ENCODE data around the gene RAD51AP1. TPM values are rescaled to one million over a fixed set of nuclear protein-coding genes. Genes with fewer than 3 reads are reported as not detected.
"Not testable (repeated sequence)": the region's sequence is repeated elsewhere in the genome, so short reads cannot be mapped to it uniquely, and the experiment has no call there.

The RAD51AP1 gene
- 10 to 100 TPM; 69.5 to 76.5 TPM for total RNA-seq

GRCh38 chr12:4538207-4539160, at the start of gene RAD51AP1:
Gene RAD51AP1 (plus strand): TSS chr12:4538890. CDS start chr12:4538940, 50 bp downstream.
- Mint-ChIP-seq H3K4me1 (ENCODE audit: low read depth) (peaks cover 25% of the 10 kb centered on the region), H3K36me3 (ENCODE audit: low read depth) (peaks cover 13% of the 10 kb centered on the region), H3K4me3 (peak within 1 kb of the TSS; percentile 97), H3K27me3 (ENCODE audit: low read depth) (no peaks in the 10 kb centered on the region), H3K9me3 (no peaks in the 10 kb centered on the region), H3K27ac (peak within 1 kb of the TSS; percentile 98)
- CTCF ChIA-PET: interaction anchor here (0.6 kb wide), 1 partner anchor 185 kb away, joined by 8 read pairs; no protein-coding TSS in a partner anchor
- intact Hi-C loops (cut with micrococcal nuclease): loop anchor here (1.0 kb wide), 5 partner anchors 32 to 665 kb away; partner anchors contain the start of genes AKAP3, NDUFA9, PARP11 and TIGAR
- peak; percentile 97 for DNase-seq

GRCh38 chr12:4489556-4489955, 49.1 kb upstream of the RAD51AP1 start:
- H3K4me1 Mint-ChIP-seq (ENCODE audit: low read depth): peaks cover 17% of the 10 kb centered on the region
- intact Hi-C loops (cut with micrococcal nuclease): no loop called here
- H3K4me3 Mint-ChIP-seq: no peak overlapping the region
- DNase-seq: no peak
- H3K9me3 Mint-ChIP-seq: no peaks in the 10 kb centered on the region
- H3K36me3 Mint-ChIP-seq (ENCODE audit: low read depth): peaks cover 11% of the 10 kb centered on the region
- no peak overlapping the region for H3K27ac Mint-ChIP-seq
- H3K27me3 Mint-ChIP-seq (ENCODE audit: low read depth): no peaks in the 10 kb centered on the region
- CTCF ChIA-PET: no interaction called here

- H3K9me3 Mint-ChIP-seq: no peaks in the 10 kb centered on the region
- DNase-seq: no peak
- H3K4me3 Mint-ChIP-seq: no peak overlapping the region
- peaks cover 11% of the 10 kb centered on the region for H3K36me3 Mint-ChIP-seq (ENCODE audit: low read depth)
- H3K4me1 Mint-ChIP-seq (ENCODE audit: low read depth): peaks cover 17% of the 10 kb centered on the region
- CTCF ChIA-PET: no interaction called here
- no peaks in the 10 kb centered on the region for H3K27me3 Mint-ChIP-seq (ENCODE audit: low read depth)
- H3K27ac Mint-ChIP-seq: no peak overlapping the region
- intact Hi-C loops (cut with micrococcal nuclease): no loop called here
These were observed 47.7 kb upstream of the RAD51AP1 start for GRCh38 chr12:4490973-4491372.

- Mint-ChIP-seq H3K27me3 (ENCODE audit: low read depth) (no peaks in the 10 kb centered on the region), H3K9me3 (no peaks in the 10 kb centered on the region), H3K4me1 (ENCODE audit: low read depth) (peaks cover 14% of the 10 kb centered on the region), H3K27ac (no peak overlapping the region), H3K4me3 (no peak overlapping the region), H3K36me3 (ENCODE audit: low read depth) (peaks cover 19% of the 10 kb centered on the region)
- DNase-seq: no peak
- intact Hi-C loops (cut with micrococcal nuclease): loop anchor here (1.0 kb wide), 2 partner anchors 9 to 10 kb away; no protein-coding TSS in a partner anchor
- CTCF ChIA-PET: interaction anchor here (1.5 kb wide), 1 partner anchor 75 kb away, joined by 7 read pairs; no protein-coding TSS in a partner anchor
These were observed 42.4 kb upstream of the RAD51AP1 start for GRCh38 chr12:4496145-4496838.

- intact Hi-C loops (cut with micrococcal nuclease): no loop called here
- Mint-ChIP-seq H3K9me3 (no peaks in the 10 kb centered on the region), H3K36me3 (ENCODE audit: low read depth) (peaks cover 29% of the 10 kb centered on the region), H3K27me3 (ENCODE audit: low read depth) (no peaks in the 10 kb centered on the region), H3K4me3 (no peak overlapping the region), H3K27ac (no peak overlapping the region), H3K4me1 (ENCODE audit: low read depth) (peaks cover 14% of the 10 kb centered on the region)
- CTCF ChIA-PET: no interaction called here
- DNase-seq: no peak
These were observed 39.5 kb upstream of the RAD51AP1 start for GRCh38 chr12:4499186-4499585.

- intact Hi-C loops (cut with micrococcal nuclease): loop anchor here (5.0 kb wide), 2 partner anchors 233 to 388 kb away; partner anchors contain the start of gene CCND2
- CTCF ChIA-PET: no interaction called here
- Mint-ChIP-seq H3K36me3 (ENCODE audit: low read depth) (peaks cover 23% of the 10 kb centered on the region), H3K9me3 (no peaks in the 10 kb centered on the region), H3K4me1 (ENCODE audit: low read depth) (peaks cover 26% of the 10 kb centered on the region), H3K27ac (no peak overlapping the region), H3K4me3 (no peak overlapping the region), H3K27me3 (ENCODE audit: low read depth) (no peaks in the 10 kb centered on the region)
- DNase-seq: no peak
These were observed 33.2 kb upstream of the RAD51AP1 start for GRCh38 chr12:4505376-4505986.

- intact Hi-C loops (cut with micrococcal nuclease): loop anchor here (1.0 to 5.0 kb wide), 9 partner anchors 10 to 636 kb away; partner anchors contain the start of genes CCND2, RAD51AP1 and TIGAR
- no peaks in the 10 kb centered on the region for H3K27me3 Mint-ChIP-seq (ENCODE audit: low read depth)
- CTCF ChIA-PET: interaction anchor here (1.0 kb wide), 1 partner anchor 24 kb away, joined by 5 read pairs; no protein-coding TSS in a partner anchor
- peaks cover 26% of the 10 kb centered on the region for H3K4me1 Mint-ChIP-seq (ENCODE audit: low read depth)
- H3K9me3 Mint-ChIP-seq: no peaks in the 10 kb centered on the region
- no peak for DNase-seq
- peak overlapping the region; percentile 53 for H3K27ac Mint-ChIP-seq
- H3K36me3 Mint-ChIP-seq (ENCODE audit: low read depth): peaks cover 20% of the 10 kb centered on the region
- no peak overlapping the region for H3K4me3 Mint-ChIP-seq
These were observed 32.3 kb upstream of the RAD51AP1 start for GRCh38 chr12:4506430-4506829.

- Mint-ChIP-seq H3K4me1 (ENCODE audit: low read depth) (peaks cover 26% of the 10 kb centered on the region), H3K27ac (peak overlapping the region; percentile 63), H3K27me3 (ENCODE audit: low read depth) (no peaks in the 10 kb centered on the region), H3K4me3 (peak overlapping the region; percentile 1), H3K36me3 (ENCODE audit: low read depth) (peaks cover 17% of the 10 kb centered on the region), H3K9me3 (no peaks in the 10 kb centered on the region)
- intact Hi-C loops (cut with micrococcal nuclease): loop anchor here (1.0 to 5.0 kb wide), 9 partner anchors 11 to 636 kb away; partner anchors contain the start of genes CCND2, RAD51AP1 and TIGAR
- CTCF ChIA-PET: interaction anchor here (1.0 to 1.4 kb wide), 2 partner anchors 20 to 24 kb away, joined by 4 to 5 read pairs; no protein-coding TSS in a partner anchor
- DNase-seq: peak; percentile 32
These were observed 31.8 kb upstream of the RAD51AP1 start for GRCh38 chr12:4506870-4507269.

- not testable (repeated sequence) for H3K9me3 Mint-ChIP-seq; H3K4me3 Mint-ChIP-seq; H3K27me3 Mint-ChIP-seq (ENCODE audit: low read depth); DNase-seq
- CTCF ChIA-PET: interaction anchor here (0.6 to 0.7 kb wide), 2 partner anchors 9 to 86 kb away, joined by 4 read pairs; no protein-coding TSS in a partner anchor
- intact Hi-C loops (cut with micrococcal nuclease): loop anchor here (5.0 kb wide), 2 partner anchors 236 to 391 kb away; partner anchors contain the start of gene CCND2
- peaks cover 26% of the 10 kb centered on the region for H3K4me1 Mint-ChIP-seq (ENCODE audit: low read depth)
- H3K36me3 Mint-ChIP-seq (ENCODE audit: low read depth): peaks cover 16% of the 10 kb centered on the region
- H3K27ac Mint-ChIP-seq: peak overlapping the region; percentile 41
These were observed 30.2 kb upstream of the RAD51AP1 start for GRCh38 chr12:4508503-4508902.

- not testable (repeated sequence) for H3K9me3 Mint-ChIP-seq; H3K27me3 Mint-ChIP-seq (ENCODE audit: low read depth); H3K4me3 Mint-ChIP-seq; H3K27ac Mint-ChIP-seq; DNase-seq; H3K36me3 Mint-ChIP-seq (ENCODE audit: low read depth)
- H3K4me1 Mint-ChIP-seq (ENCODE audit: low read depth): peaks cover 26% of the 10 kb centered on the region
- intact Hi-C loops (cut with micrococcal nuclease): loop anchor here (5.0 kb wide), 2 partner anchors 237 to 392 kb away; partner anchors contain the start of gene CCND2
- CTCF ChIA-PET: interaction anchor here (0.6 to 0.7 kb wide), 2 partner anchors 9 to 86 kb away, joined by 4 read pairs; no protein-coding TSS in a partner anchor
These were observed 29.4 kb upstream of the RAD51AP1 start for GRCh38 chr12:4509269-4509668.

- Mint-ChIP-seq H3K9me3 (no peaks in the 10 kb centered on the region), H3K27ac (no peak overlapping the region), H3K4me3 (no peak overlapping the region), H3K36me3 (ENCODE audit: low read depth) (peaks cover 14% of the 10 kb centered on the region), H3K27me3 (ENCODE audit: low read depth) (no peaks in the 10 kb centered on the region), H3K4me1 (ENCODE audit: low read depth) (no peaks in the 10 kb centered on the region)
- no peak for DNase-seq
- intact Hi-C loops (cut with micrococcal nuclease): no loop called here
- CTCF ChIA-PET: interaction anchor here (0.5 kb wide), 1 partner anchor 9 kb away, joined by 4 read pairs; no protein-coding TSS in a partner anchor
These were observed 20.5 kb upstream of the RAD51AP1 start for GRCh38 chr12:4518106-4518728.

Data from activated naive CD4-positive, alpha-beta T cell treated with anti-CD3 and anti-CD28 coated beads for 36 hours (primary cell).